Sigmoid colon (tissue), 7 donors: ENCODE measurements around the gene TRIP11. TPM values are rescaled to one million over a fixed set of nuclear protein-coding genes. Genes with fewer than 3 reads are reported as not detected.

Experiments used
- DNase-seq: peaks from one replicate; pipeline ENCODE4 v3.0.0-alpha.2; 2019
- H3K27ac ChIP-seq, 4 donors: fragments of 200-600 bp; sonication (generic); one replicate each; pipeline ENCODE4 v1.5.1; 2016 to 2019; ENCODE audit warnings: mild to moderate bottlenecking in 1 of 4
- H3K27me3 ChIP-seq, 3 donors: fragments of 200-600 bp; sonication (generic); one replicate each; pipeline ENCODE4 v1.5.1; 2019; ENCODE audit warnings: mild to moderate bottlenecking in 1 of 3
- H3K36me3 ChIP-seq, 4 donors: fragments of 200-600 bp; sonication (generic); one replicate each; pipeline ENCODE4 v1.5.1; 2016 to 2019
- H3K4me1 ChIP-seq, 4 donors: fragments of 200-600 bp; sonication (generic); one replicate each; pipeline ENCODE4 v1.5.1; 2017 to 2019
- H3K4me3 ChIP-seq, 4 donors: fragments of 200-600 bp; sonication (generic); one replicate each; pipeline ENCODE4 v1.5.1; 2017 to 2019; ENCODE audit warnings: mild to moderate bottlenecking in 2 of 4, moderate library complexity in 1 of 4
- H3K9me3 ChIP-seq, 4 donors: fragments of 200-600 bp in 3 of 4; sonication (generic) in 3 of 4; one replicate each; pipeline versions ENCODE4 v1.5.1 to v1.6.1; 2013 to 2019
- EP300 ChIP-seq, 4 donors: sonication (generic); formaldehyde crosslinking; IDR thresholded peaks; one replicate each; pipeline ENCODE4 v1.6.1; 2017; ENCODE audit warnings: antibody characterized with exemption in 4 of 4
- POLR2A ChIP-seq, 2 donors: fragments of 450-650 bp; IDR thresholded peaks; one replicate each; pipeline ENCODE4 v1.6.1; 2016; ENCODE audit warnings: antibody characterized with exemption in 2 of 2, mild to moderate bottlenecking in 2 of 2, moderate library complexity in 2 of 2
- POLR2AphosphoS5 ChIP-seq, 4 donors: sonication (generic); formaldehyde crosslinking; IDR thresholded peaks; one replicate each; pipeline ENCODE4 v1.6.1; 2017; ENCODE audit warnings: antibody characterized with exemption in 4 of 4
- WGBS, 2 donors: extraction: QIAGEN DNeasy Blood & Tissue Kit; methylation state at CpG; one replicate each; pipeline ENCODE4 v1.1.7; 2013; 5-methylcytosine and 5-hydroxymethylcytosine counted together
- intact Hi-C: fragments of 100-400 bp; cut with DNase I; formaldehyde crosslinking; loops from one replicate; pipeline ENCODE4 v1.15.1; 2023
- polyA plus RNA-seq, 3 donors: library from polyadenylated mRNA; stranded (reverse); fragments of 200-250 nt; gene quantifications; one replicate each; pipeline ENCODE4 v1.2.3, GENCODE V29; 2013
- total RNA-seq, 4 donors: library from RNA; depleted of rRNA; stranded (reverse); fragments of >200 nt; gene quantifications; one replicate each; pipeline ENCODE4 v1.1.0, GENCODE V29; 2016
- TF ChIP-seq, protein P1 (sequence below), 4 experiments: fragments of 450-650 bp in 3 of 4; fragments of 200-600 bp in 1 of 4; IDR thresholded peaks; one replicate each; pipeline ENCODE4 v1.5.1; 2016 to 2019; ENCODE audit warnings: antibody characterized with exemption in 4 of 4, mild to moderate bottlenecking in 3 of 4, moderate library complexity in 2 of 4
- donor health status: healthy with polysubstance abuse.
- donor health status: Bipolar disorder and iron deficiency.
- donor health status: healthy.

TRIP11 gene
- total and polyA plus RNA-seq, 7 donors: 2.3 to 35.5 (median 21.3) TPM

- Histone ChIP-seq H3K4me1 (peaks cover 0 to 37% (median 26%) of the 10 kb centered on the region in 4 donors), H3K27me3 (no peaks in the 10 kb centered on the region), H3K9me3 (no peaks in the 10 kb centered on the region), H3K36me3 (no peaks in the 10 kb centered on the region), H3K27ac (peak overlapping the region; percentile 60 to 75 (median 66)), H3K4me3 (no peak overlapping the region)
- peak in 1 of 4 donors; percentile 21 for TF ChIP-seq POLR2AphosphoS5 (IDR thresholded peaks at IDR 0.05)
- no peak for TF ChIP-seq EP300 (IDR thresholded peaks at IDR 0.05)
- peak; percentile 82 for DNase-seq
- WGBS, 2 donors: 63 to 74% methylated on average over 4 of the region's 4 CpGs
- intact Hi-C loops: no loop called here
Measured at GRCh38 chr14:91919814-91920213, 120.0 kb downstream of the TRIP11 start.

DNA sequence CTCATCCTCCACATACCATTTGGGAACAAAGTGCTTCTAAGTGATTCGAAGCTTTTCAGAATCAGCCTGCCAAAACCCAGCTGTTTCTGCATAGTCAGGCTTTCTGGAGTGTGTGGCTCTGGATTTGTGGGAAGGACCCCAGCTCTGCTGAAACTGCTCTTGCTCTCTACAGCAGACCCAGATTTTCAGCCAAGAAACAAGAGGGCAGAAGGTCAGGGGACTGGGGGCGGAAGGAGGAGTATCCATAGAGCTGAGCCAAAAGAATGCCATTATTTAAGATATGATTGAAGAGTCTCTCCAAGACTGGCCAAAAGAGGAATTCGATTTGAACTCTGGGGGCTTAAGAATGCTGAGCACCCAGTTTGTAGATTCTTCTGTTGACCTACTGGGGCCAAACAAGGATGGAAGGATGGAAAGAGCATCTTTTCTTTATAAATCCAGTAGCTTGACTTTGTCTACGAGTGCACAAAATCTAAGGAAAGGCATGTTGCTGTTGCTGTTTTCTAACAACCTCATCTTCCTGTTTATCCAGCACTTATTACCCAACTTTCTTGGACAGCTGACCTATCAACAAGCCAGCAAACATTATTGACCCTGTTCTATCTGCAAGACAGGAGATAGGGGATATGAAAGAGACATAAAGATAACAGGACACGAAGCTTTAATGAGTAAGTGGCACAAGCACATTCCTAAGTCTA is 121.5 kb downstream of the TRIP11 start:
- intact Hi-C loops: no loop called here
- no peaks in the 10 kb centered on the region for H3K9me3 ChIP-seq
- peak overlapping the region; percentile 41 to 75 (median 66) for H3K27ac ChIP-seq
- no peaks in the 10 kb centered on the region for H3K27me3 ChIP-seq
- DNase-seq: peak; percentile 69
- H3K4me1 ChIP-seq: peaks cover 0 to 37% (median 26%) of the 10 kb centered on the region in 4 donors
- TF ChIP-seq, protein P1, sequence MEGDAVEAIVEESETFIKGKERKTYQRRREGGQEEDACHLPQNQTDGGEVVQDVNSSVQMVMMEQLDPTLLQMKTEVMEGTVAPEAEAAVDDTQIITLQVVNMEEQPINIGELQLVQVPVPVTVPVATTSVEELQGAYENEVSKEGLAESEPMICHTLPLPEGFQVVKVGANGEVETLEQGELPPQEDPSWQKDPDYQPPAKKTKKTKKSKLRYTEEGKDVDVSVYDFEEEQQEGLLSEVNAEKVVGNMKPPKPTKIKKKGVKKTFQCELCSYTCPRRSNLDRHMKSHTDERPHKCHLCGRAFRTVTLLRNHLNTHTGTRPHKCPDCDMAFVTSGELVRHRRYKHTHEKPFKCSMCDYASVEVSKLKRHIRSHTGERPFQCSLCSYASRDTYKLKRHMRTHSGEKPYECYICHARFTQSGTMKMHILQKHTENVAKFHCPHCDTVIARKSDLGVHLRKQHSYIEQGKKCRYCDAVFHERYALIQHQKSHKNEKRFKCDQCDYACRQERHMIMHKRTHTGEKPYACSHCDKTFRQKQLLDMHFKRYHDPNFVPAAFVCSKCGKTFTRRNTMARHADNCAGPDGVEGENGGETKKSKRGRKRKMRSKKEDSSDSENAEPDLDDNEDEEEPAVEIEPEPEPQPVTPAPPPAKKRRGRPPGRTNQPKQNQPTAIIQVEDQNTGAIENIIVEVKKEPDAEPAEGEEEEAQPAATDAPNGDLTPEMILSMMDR (IDR thresholded peaks at IDR 0.05): no peak
- TF ChIP-seq POLR2A (IDR thresholded peaks at IDR 0.05) (no peak), EP300 (IDR thresholded peaks at IDR 0.05) (no peak), POLR2AphosphoS5 (IDR thresholded peaks at IDR 0.05) (no peak)
- H3K36me3 ChIP-seq: no peaks in the 10 kb centered on the region
- WGBS, 2 donors: 74 to 75% methylated on average over 5 of the region's 5 CpGs
- H3K4me3 ChIP-seq: no peak overlapping the region

Other genes starting within 250 kb of the TRIP11 start
- 10 to 100 TPM; 12.1 to 49.2 (median 36.5) TPM for gene TC2N, start 172.5 kb downstream of the TRIP11 start, total RNA-seq
- gene TC2N, start 172.5 kb downstream of the TRIP11 start, polyA plus RNA-seq: 10 to 100 TPM; 24.9 to 41.6 (median 28.2) TPM
- gene FBLN5, start 92.4 kb downstream of the TRIP11 start, total RNA-seq: 100 to 1,000 TPM in 2 of 4 donors, 10 to 100 TPM in 2; 91.8 to 253 (median 103) TPM
- gene FBLN5, start 92.4 kb downstream of the TRIP11 start, polyA plus RNA-seq: 10 to 100 TPM in 2 of 3 donors, 1 to 10 TPM in 1; 3.0 to 25.8 (median 19.5) TPM
- gene ATXN3, start 66.5 kb upstream of the TRIP11 start, total RNA-seq: 10 to 100 TPM; 30.4 to 48.5 (median 35.4) TPM
- gene ATXN3, start 66.5 kb upstream of the TRIP11 start, polyA plus RNA-seq: 10 to 100 TPM in 2 of 3 donors, 1 to 10 TPM in 1; 9.0 to 13.9 (median 13.8) TPM
- gene NDUFB1, start 81.6 kb upstream of the TRIP11 start, total RNA-seq: 100 to 1,000 TPM; 374 to 888 (median 561) TPM
- gene NDUFB1, start 81.6 kb upstream of the TRIP11 start, polyA plus RNA-seq: 1,000 to 10,000 TPM in 2 of 3 donors, 100 to 1,000 TPM in 1; 568 to 1,626 (median 1,124) TPM
- gene CPSF2, start 81.9 kb upstream of the TRIP11 start, total RNA-seq: 10 to 100 TPM; 22.4 to 41.8 (median 27.0) TPM
- 10 to 100 TPM in 2 of 3 donors, 1 to 10 TPM in 1; 6.0 to 16.1 (median 13.2) TPM for gene CPSF2, start 81.9 kb upstream of the TRIP11 start, polyA plus RNA-seq